SK-N-MC (cell line): Measurements from ENCODE around the gene CHMP4B.
A peak's percentile ranks its signal among the peaks of the same experiment; 100 is the strongest.

Experiments used
- DNase-seq: peaks from one replicate; pipeline ENCODE4 v3.0.0-alpha.2; 2011; ENCODE audit warnings: low read depth, low spot score
- H3K27ac ChIP-seq: fragments of 200-600 bp; sonication (generic); 2 replicates; pipeline ENCODE4 v1.5.1; 2016; ENCODE audit warnings: mixed run types
- H3K36me3 ChIP-seq: fragments of 200-600 bp; sonication (generic); 2 replicates; pipeline ENCODE4 v1.6.1; 2017; ENCODE audit warnings: antibody characterized with exemption, low read length, mixed read lengths; ENCODE audit not compliant: insufficient read depth
- H3K4me3 ChIP-seq: fragments of 200-600 bp; sonication (generic); 2 replicates; pipeline ENCODE4 v1.5.1; 2016
- H3K9ac ChIP-seq: fragments of 200-600 bp; sonication (generic); 2 replicates; pipeline ENCODE4 v1.8.0; 2017; ENCODE audit warnings: mixed run types, mixed read lengths; ENCODE audit not compliant: insufficient read length
- H3K9me3 ChIP-seq: fragments of 200-600 bp; sonication (generic); 2 replicates; pipeline ENCODE4 v1.6.1; 2017; ENCODE audit warnings: low read depth, mild to moderate bottlenecking, antibody characterized with exemption, low read length, moderate library complexity, mixed read lengths
- EZH2 ChIP-seq: fragments of 200-600 bp; sonication (generic); IDR thresholded peaks from one replicate; pipeline ENCODE4 v1.6.1; 2017; ENCODE audit warnings: antibody characterized with exemption
- FOXP2 ChIP-seq: optimal IDR thresholded peaks from 2 replicates; pipeline ENCODE3; 2011; ENCODE audit warnings: mild to moderate bottlenecking, moderate library complexity; ENCODE audit not compliant: insufficient read depth; ENCODE audit errors: extremely low read length, control extremely low read depth
- POLR2AphosphoS5 ChIP-seq: IDR thresholded peaks from 2 replicates; pipeline ENCODE4 v1.6.1; 2012; ENCODE audit warnings: mild to moderate bottlenecking, low read depth, low read length, borderline replicate concordance

Gene CHMP4B

GRCh38 chr20:33857722-33858563 is 46.8 kb downstream of the CHMP4B start:
- Histone ChIP-seq H3K9ac (no peak overlapping the region), H3K4me3 (no peak overlapping the region), H3K27ac (no peak overlapping the region), H3K9me3 (no peaks in the 10 kb centered on the region), H3K36me3 (peaks cover 13% of the 10 kb centered on the region; the same call in 1 of the 2 replicates)
- no peak for TF ChIP-seq EZH2
- no peak for TF ChIP-seq FOXP2
- no peak for DNase-seq

GRCh38 chr20:33858666-33859065 is 47.5 kb downstream of the CHMP4B start:
- no peak for DNase-seq
- Histone ChIP-seq H3K9me3 (no peaks in the 10 kb centered on the region), H3K27ac (no peak overlapping the region), H3K9ac (no peak overlapping the region), H3K4me3 (no peak overlapping the region), H3K36me3 (peaks cover 11% of the 10 kb centered on the region; the same call in 1 of the 2 replicates)
- TF ChIP-seq FOXP2: no peak
- no peak for TF ChIP-seq EZH2
- TF ChIP-seq POLR2AphosphoS5: no peak

- H3K9ac ChIP-seq: no peak overlapping the region
- H3K27ac ChIP-seq: no peak overlapping the region
- H3K4me3 ChIP-seq: no peak overlapping the region
- TF ChIP-seq POLR2AphosphoS5 (no peak), EZH2 (no peak), FOXP2 (no peak)
- peaks cover 7% of the 10 kb centered on the region; the same call in 1 of the 2 replicates for H3K36me3 ChIP-seq
- no peaks in the 10 kb centered on the region for H3K9me3 ChIP-seq
- DNase-seq: no peak
Measured at GRCh38 chr20:33859157-33859695, 48.1 kb downstream of the CHMP4B start.

- no peak for TF ChIP-seq EZH2
- TF ChIP-seq POLR2AphosphoS5: no peak
- TF ChIP-seq FOXP2: no peak
- Histone ChIP-seq H3K4me3 (no peak overlapping the region), H3K27ac (no peak overlapping the region), H3K36me3 (peaks cover 1% of the 10 kb centered on the region; the same call in 1 of the 2 replicates), H3K9ac (no peak overlapping the region), H3K9me3 (no peaks in the 10 kb centered on the region)
- DNase-seq: no peak
Measured at GRCh38 chr20:33859751-33860150, 48.6 kb downstream of the CHMP4B start.

- DNase-seq: no peak
- H3K27ac ChIP-seq: no peak overlapping the region
Measured at GRCh38 chr20:33861458-33861857, 50.3 kb downstream of the CHMP4B start.

GRCh38 chr20:33862709-33863403 is 51.7 kb downstream of the CHMP4B start:
- H3K9ac ChIP-seq: no peak overlapping the region
- no peaks in the 10 kb centered on the region for H3K36me3 ChIP-seq
- DNase-seq: no peak
- H3K27ac ChIP-seq: no peak overlapping the region
- peak overlapping the region; percentile 48 for H3K4me3 ChIP-seq
- TF ChIP-seq EZH2 (no peak), POLR2AphosphoS5 (no peak), FOXP2 (no peak)
- no peaks in the 10 kb centered on the region for H3K9me3 ChIP-seq

More at GRCh38 chr20:33861458-33861857, 50.3 kb downstream of the CHMP4B start:
- H3K36me3 ChIP-seq: no peaks in the 10 kb centered on the region
- no peak overlapping the region for H3K4me3 ChIP-seq
- no peaks in the 10 kb centered on the region for H3K9me3 ChIP-seq
- no peak overlapping the region for H3K9ac ChIP-seq
- TF ChIP-seq FOXP2 (no peak), POLR2AphosphoS5 (no peak), EZH2 (no peak)

- DNase-seq: no peak
- H3K9me3 ChIP-seq: no peaks in the 10 kb centered on the region
- no peak overlapping the region for H3K4me3 ChIP-seq
- no peak for TF ChIP-seq EZH2
- no peak for TF ChIP-seq POLR2AphosphoS5
- TF ChIP-seq FOXP2: no peak
- H3K27ac ChIP-seq: no peak overlapping the region
- no peak overlapping the region for H3K9ac ChIP-seq
- no peaks in the 10 kb centered on the region for H3K36me3 ChIP-seq
Measured at GRCh38 chr20:33863440-33864323, 52.5 kb downstream of the CHMP4B start.
